ENCODE data around the gene AGAP1.

The AGAP1 gene

GRCh38 chr2:236073867-236074655, 580.2 kb downstream of the AGAP1 start:
- H3K9me3 ChIP-seq (ENCODE audit: control insufficient read depth, low read length) = no peaks in the 10 kb centered on the region
- H3K4me3 ChIP-seq (ENCODE audit: low read length) = no peak overlapping the region
- H3K36me3 ChIP-seq (ENCODE audit: control insufficient read depth, insufficient read depth, low read length, severe bottlenecking) = no peaks in the 10 kb centered on the region
- no peak overlapping the region for H3K9ac ChIP-seq (ENCODE audit: low read length)
- peaks cover 7% of the 10 kb centered on the region for H3K4me1 ChIP-seq (ENCODE audit: control insufficient read depth, insufficient read depth, low read length)
- DNase-seq (ENCODE audit: low read depth) = no peak
- H3K27me3 ChIP-seq (replicated peaks; ENCODE audit: control insufficient read depth, insufficient read depth, low read length) = no peaks in the 10 kb centered on the region

- H3K36me3 ChIP-seq (ENCODE audit: control insufficient read depth, insufficient read depth, low read length, severe bottlenecking) = no peaks in the 10 kb centered on the region
These were observed 582.0 kb downstream of the AGAP1 start for GRCh38 chr2:236075802-236076201.

GRCh38 chr2:236078297-236079255, 584.7 kb downstream of the AGAP1 start:
- H3K36me3 ChIP-seq (ENCODE audit: control insufficient read depth, insufficient read depth, low read length, severe bottlenecking) = peaks cover under 1% of the 10 kb centered on the region
- H3K9me3 ChIP-seq (ENCODE audit: control insufficient read depth, low read length) = no peaks in the 10 kb centered on the region
- peaks cover 7% of the 10 kb centered on the region for H3K4me1 ChIP-seq (ENCODE audit: control insufficient read depth, insufficient read depth, low read length)
- H3K9ac ChIP-seq (ENCODE audit: low read length) = no peak overlapping the region
- no peaks in the 10 kb centered on the region for H3K27me3 ChIP-seq (replicated peaks; ENCODE audit: control insufficient read depth, insufficient read depth, low read length)
- no peak overlapping the region for H3K4me3 ChIP-seq (ENCODE audit: low read length)
- peak; percentile 80 for DNase-seq (ENCODE audit: low read depth)

More at GRCh38 chr2:236075802-236076201, 582.0 kb downstream of the AGAP1 start:
- no peak for DNase-seq (ENCODE audit: low read depth)
- Histone ChIP-seq H3K27me3 (replicated peaks; ENCODE audit: control insufficient read depth, insufficient read depth, low read length) (no peaks in the 10 kb centered on the region), H3K9me3 (ENCODE audit: control insufficient read depth, low read length) (no peaks in the 10 kb centered on the region), H3K9ac (ENCODE audit: low read length) (no peak overlapping the region), H3K4me3 (ENCODE audit: low read length) (no peak overlapping the region), H3K4me1 (ENCODE audit: control insufficient read depth, insufficient read depth, low read length) (peaks cover 7% of the 10 kb centered on the region)

GRCh38 chr2:236080412-236080811, 586.6 kb downstream of the AGAP1 start:
- Histone ChIP-seq H3K36me3 (ENCODE audit: control insufficient read depth, insufficient read depth, low read length, severe bottlenecking) (peaks cover 4% of the 10 kb centered on the region), H3K4me3 (ENCODE audit: low read length) (no peak overlapping the region), H3K9ac (ENCODE audit: low read length) (no peak overlapping the region), H3K9me3 (ENCODE audit: control insufficient read depth, low read length) (no peaks in the 10 kb centered on the region), H3K4me1 (ENCODE audit: control insufficient read depth, insufficient read depth, low read length) (peaks cover 7% of the 10 kb centered on the region), H3K27me3 (replicated peaks; ENCODE audit: control insufficient read depth, insufficient read depth, low read length) (no peaks in the 10 kb centered on the region)
- DNase-seq (ENCODE audit: low read depth) = no peak

GRCh38 chr2:236081171-236081570, 587.3 kb downstream of the AGAP1 start:
- Histone ChIP-seq H3K4me3 (ENCODE audit: low read length) (no peak overlapping the region), H3K27me3 (replicated peaks; ENCODE audit: control insufficient read depth, insufficient read depth, low read length) (no peaks in the 10 kb centered on the region), H3K4me1 (ENCODE audit: control insufficient read depth, insufficient read depth, low read length) (peaks cover 7% of the 10 kb centered on the region), H3K9me3 (ENCODE audit: control insufficient read depth, low read length) (no peaks in the 10 kb centered on the region), H3K9ac (ENCODE audit: low read length) (no peak overlapping the region), H3K36me3 (ENCODE audit: control insufficient read depth, insufficient read depth, low read length, severe bottlenecking) (peaks cover 4% of the 10 kb centered on the region)
- no peak for DNase-seq (ENCODE audit: low read depth)

- Histone ChIP-seq H3K4me1 (ENCODE audit: control insufficient read depth, insufficient read depth, low read length) (peaks cover 7% of the 10 kb centered on the region), H3K9me3 (ENCODE audit: control insufficient read depth, low read length) (no peaks in the 10 kb centered on the region), H3K36me3 (ENCODE audit: control insufficient read depth, insufficient read depth, low read length, severe bottlenecking) (peaks cover 4% of the 10 kb centered on the region), H3K4me3 (ENCODE audit: low read length) (no peak overlapping the region), H3K9ac (ENCODE audit: low read length) (no peak overlapping the region), H3K27me3 (replicated peaks; ENCODE audit: control insufficient read depth, insufficient read depth, low read length) (no peaks in the 10 kb centered on the region)
- DNase-seq (ENCODE audit: low read depth) = no peak
These were observed 588.2 kb downstream of the AGAP1 start for GRCh38 chr2:236082061-236082460.

GRCh38 chr2:236083934-236084333, 590.1 kb downstream of the AGAP1 start:
- H3K36me3 ChIP-seq (ENCODE audit: control insufficient read depth, insufficient read depth, low read length, severe bottlenecking) = peaks cover 4% of the 10 kb centered on the region

GRCh38 chr2:236085211-236085610, 591.4 kb downstream of the AGAP1 start:
- Histone ChIP-seq H3K36me3 (ENCODE audit: control insufficient read depth, insufficient read depth, low read length, severe bottlenecking) (peaks cover 4% of the 10 kb centered on the region), H3K27me3 (replicated peaks; ENCODE audit: control insufficient read depth, insufficient read depth, low read length) (no peaks in the 10 kb centered on the region), H3K9me3 (ENCODE audit: control insufficient read depth, low read length) (no peaks in the 10 kb centered on the region), H3K4me1 (ENCODE audit: control insufficient read depth, insufficient read depth, low read length) (no peaks in the 10 kb centered on the region), H3K4me3 (ENCODE audit: low read length) (no peak overlapping the region), H3K9ac (ENCODE audit: low read length) (no peak overlapping the region)
- no peak for DNase-seq (ENCODE audit: low read depth)

More at GRCh38 chr2:236083934-236084333, 590.1 kb downstream of the AGAP1 start:
- H3K4me3 ChIP-seq (ENCODE audit: low read length) = no peak overlapping the region
- H3K9me3 ChIP-seq (ENCODE audit: control insufficient read depth, low read length) = no peaks in the 10 kb centered on the region
- no peaks in the 10 kb centered on the region for H3K27me3 ChIP-seq (replicated peaks; ENCODE audit: control insufficient read depth, insufficient read depth, low read length)
- DNase-seq (ENCODE audit: low read depth) = no peak
- H3K9ac ChIP-seq (ENCODE audit: low read length) = no peak overlapping the region
- H3K4me1 ChIP-seq (ENCODE audit: control insufficient read depth, insufficient read depth, low read length) = no peaks in the 10 kb centered on the region

- Histone ChIP-seq H3K4me1 (ENCODE audit: control insufficient read depth, insufficient read depth, low read length) (no peaks in the 10 kb centered on the region), H3K4me3 (ENCODE audit: low read length) (no peak overlapping the region), H3K9me3 (ENCODE audit: control insufficient read depth, low read length) (no peaks in the 10 kb centered on the region), H3K27me3 (replicated peaks; ENCODE audit: control insufficient read depth, insufficient read depth, low read length) (no peaks in the 10 kb centered on the region), H3K36me3 (ENCODE audit: control insufficient read depth, insufficient read depth, low read length, severe bottlenecking) (peaks cover 4% of the 10 kb centered on the region), H3K9ac (ENCODE audit: low read length) (no peak overlapping the region)
- DNase-seq (ENCODE audit: low read depth) = no peak
These were observed 591.8 kb downstream of the AGAP1 start for GRCh38 chr2:236085647-236086046.

GRCh38 chr2:236086403-236086970, 592.6 kb downstream of the AGAP1 start:
- Histone ChIP-seq H3K36me3 (ENCODE audit: control insufficient read depth, insufficient read depth, low read length, severe bottlenecking) (peaks cover 4% of the 10 kb centered on the region), H3K4me3 (ENCODE audit: low read length) (no peak overlapping the region), H3K4me1 (ENCODE audit: control insufficient read depth, insufficient read depth, low read length) (no peaks in the 10 kb centered on the region), H3K27me3 (replicated peaks; ENCODE audit: control insufficient read depth, insufficient read depth, low read length) (no peaks in the 10 kb centered on the region), H3K9me3 (ENCODE audit: control insufficient read depth, low read length) (no peaks in the 10 kb centered on the region), H3K9ac (ENCODE audit: low read length) (no peak overlapping the region)
- no peak for DNase-seq (ENCODE audit: low read depth)

GRCh38 chr2:236086971-236087465, 593.2 kb downstream of the AGAP1 start:
- DNase-seq (ENCODE audit: low read depth) = no peak
- Histone ChIP-seq H3K9ac (ENCODE audit: low read length) (no peak overlapping the region), H3K9me3 (ENCODE audit: control insufficient read depth, low read length) (no peaks in the 10 kb centered on the region), H3K36me3 (ENCODE audit: control insufficient read depth, insufficient read depth, low read length, severe bottlenecking) (peaks cover 4% of the 10 kb centered on the region), H3K4me3 (ENCODE audit: low read length) (no peak overlapping the region), H3K4me1 (ENCODE audit: control insufficient read depth, insufficient read depth, low read length) (no peaks in the 10 kb centered on the region), H3K27me3 (replicated peaks; ENCODE audit: control insufficient read depth, insufficient read depth, low read length) (no peaks in the 10 kb centered on the region)
